Caco-2 (cell line): Measurements from ENCODE around the gene ATP6V0B. TPM values are rescaled to one million over a fixed set of nuclear protein-coding genes. Genes with fewer than 3 reads are reported as not detected.
A peak's percentile ranks its signal among the peaks of the same experiment; 100 is the strongest.

Experiments used
- BruUV-seq: library from RNA; stranded (reverse); fragments of 400-500 nt; replicated peaks from 2 replicates; lab custom pipeline; 2021; lab: Mats Ljungman, UMichigan
- CTCF ChIA-PET: fragments of 300-600 bp; sonication (Branson Sonifier 250); formaldehyde crosslinking; loops from one replicate; lab custom pipeline; 2022; ENCODE audit warnings: antibody characterized with exemption; lab: Charles Lee
- POLR2A ChIA-PET: fragments of 300-600 bp; sonication (Branson Sonifier 250); formaldehyde crosslinking; loops from one replicate; lab custom pipeline; 2022; ENCODE audit warnings: antibody characterized with exemption; lab: Charles Lee
- DNase-seq, 2 experiments: peaks; one replicate each; pipeline versions ENCODE4 v3.0.0 to v3.0.0-alpha.2; 2020 to 2022
- H3K27me3 ChIP-seq: replicated peaks from 2 replicates; pipeline ENCODE4 v1.6.0; 2011; ENCODE audit warnings: low read length; ENCODE audit not compliant: control insufficient read depth, insufficient read depth
- H3K36me3 ChIP-seq: 2 replicates; pipeline ENCODE4 v1.5.1; 2011; ENCODE audit warnings: low read length; ENCODE audit not compliant: control insufficient read depth, insufficient read depth
- H3K4me1 ChIP-seq: fragments of 250-450 bp; sonication (Bioruptor Pico); 2 replicates; pipeline ENCODE4 v1.5.1; 2020; ENCODE audit warnings: mild to moderate bottlenecking
- H3K4me3 ChIP-seq: 2 replicates; pipeline ENCODE4 v1.5.1; 2011; ENCODE audit warnings: low read depth, mild to moderate bottlenecking, control low read depth, low read length
- H3K9me3 ChIP-seq: fragments of 250-450 bp; sonication (Bioruptor Pico); 2 replicates; pipeline ENCODE4 v1.5.1; 2020; ENCODE audit warnings: mild to moderate bottlenecking, moderate library complexity
- H3K27ac Mint-ChIP-seq: one replicate; pipeline ENCODE4 v1.8.0; 2022; ENCODE audit warnings: mixed read lengths; ENCODE audit not compliant: unreplicated experiment
- H3K27me3 Mint-ChIP-seq: one replicate; pipeline ENCODE4 v1.8.0; 2022; ENCODE audit warnings: mixed read lengths; ENCODE audit not compliant: insufficient read depth, unreplicated experiment
- H3K36me3 Mint-ChIP-seq: one replicate; pipeline ENCODE4 v1.8.0; 2022; ENCODE audit warnings: mild to moderate bottlenecking, mixed read lengths; ENCODE audit not compliant: insufficient read depth, unreplicated experiment
- H3K4me1 Mint-ChIP-seq: one replicate; pipeline ENCODE4 v1.8.0; 2022; ENCODE audit warnings: low read depth, mixed read lengths; ENCODE audit not compliant: unreplicated experiment
- H3K4me3 Mint-ChIP-seq: one replicate; pipeline ENCODE4 v1.8.0; 2022; ENCODE audit warnings: mild to moderate bottlenecking, moderate library complexity, mixed read lengths; ENCODE audit not compliant: unreplicated experiment
- H3K9me3 Mint-ChIP-seq: one replicate; pipeline ENCODE4 v1.8.0; 2022; ENCODE audit warnings: mixed read lengths; ENCODE audit not compliant: unreplicated experiment
- intact Hi-C: fragments of 100-400 bp; cut with micrococcal nuclease; formaldehyde crosslinking; loops from one replicate; pipeline ENCODE4 v1.10.0; 2022; ENCODE audit not compliant: unreplicated experiment
- total RNA-seq: library from RNA; stranded (reverse); gene quantifications from 2 replicates; pipeline ENCODE4 v1.2.3, GENCODE V29; 2022
- TF ChIP-seq, protein P1 (sequence below), 2 experiments: fragments of 200-600 bp in 1 of 2; IDR thresholded peaks; 1 replicate in 1 of 2; 2 replicates in 1 of 2; pipeline versions ENCODE4 v1.5.1 to v1.8.0; 2011 to 2022; ENCODE audit warnings: antibody characterized with exemption in 1 of 2, control low read depth in 1 of 2, inconsistent platforms in 1 of 2, low read depth in 1 of 2, low read length in 1 of 2, mild to moderate bottlenecking in 1 of 2, moderate library complexity in 1 of 2; ENCODE audit not compliant: insufficient read depth in 1 of 2, severe bottlenecking in 1 of 2, unreplicated experiment in 1 of 2

Gene ATP6V0B
- total RNA-seq, 1 experiment from 2014 or later, result 91.2 TPM

DNA sequence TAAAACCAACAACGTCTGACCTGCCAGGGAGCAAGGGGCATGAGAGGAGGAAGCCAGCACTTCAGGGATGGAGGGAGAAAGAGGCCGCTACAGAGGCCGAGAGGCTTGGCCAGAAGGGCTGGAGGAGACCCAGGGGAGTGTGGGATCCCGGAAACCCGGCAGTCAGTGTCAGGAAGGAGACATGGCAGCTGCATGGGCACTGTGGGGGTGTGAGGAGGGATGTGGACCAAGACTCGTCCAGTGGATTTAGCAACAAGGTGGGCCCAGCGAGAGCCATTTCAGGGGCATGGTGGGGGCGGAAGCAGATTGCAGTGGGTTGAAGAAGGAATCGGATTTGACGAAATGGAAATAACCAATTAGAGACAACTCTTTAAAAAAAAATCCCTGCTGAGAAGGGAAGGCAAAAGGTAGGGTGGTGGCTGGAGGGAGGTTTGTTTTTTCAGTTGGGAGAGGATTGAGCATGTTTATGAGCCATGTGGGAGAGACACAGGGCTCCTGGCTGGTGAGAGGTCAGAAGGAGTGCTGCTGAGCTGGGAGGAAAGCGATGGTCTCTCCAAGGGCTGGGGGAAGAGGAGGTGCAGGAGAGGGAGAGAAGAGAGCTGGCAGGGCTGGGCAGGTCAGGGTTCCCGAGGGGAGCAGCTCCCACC, 8.6 kb downstream of the ATP6V0B start:
- ChIA-PET POLR2A (no interaction called here), CTCF (no interaction called here)
- H3K27ac Mint-ChIP-seq, result no peak overlapping the region
- H3K9me3 Mint-ChIP-seq, result no peaks in the 10 kb centered on the region
- no peaks in the 10 kb centered on the region for H3K27me3 Mint-ChIP-seq
- TF ChIP-seq, protein P1, sequence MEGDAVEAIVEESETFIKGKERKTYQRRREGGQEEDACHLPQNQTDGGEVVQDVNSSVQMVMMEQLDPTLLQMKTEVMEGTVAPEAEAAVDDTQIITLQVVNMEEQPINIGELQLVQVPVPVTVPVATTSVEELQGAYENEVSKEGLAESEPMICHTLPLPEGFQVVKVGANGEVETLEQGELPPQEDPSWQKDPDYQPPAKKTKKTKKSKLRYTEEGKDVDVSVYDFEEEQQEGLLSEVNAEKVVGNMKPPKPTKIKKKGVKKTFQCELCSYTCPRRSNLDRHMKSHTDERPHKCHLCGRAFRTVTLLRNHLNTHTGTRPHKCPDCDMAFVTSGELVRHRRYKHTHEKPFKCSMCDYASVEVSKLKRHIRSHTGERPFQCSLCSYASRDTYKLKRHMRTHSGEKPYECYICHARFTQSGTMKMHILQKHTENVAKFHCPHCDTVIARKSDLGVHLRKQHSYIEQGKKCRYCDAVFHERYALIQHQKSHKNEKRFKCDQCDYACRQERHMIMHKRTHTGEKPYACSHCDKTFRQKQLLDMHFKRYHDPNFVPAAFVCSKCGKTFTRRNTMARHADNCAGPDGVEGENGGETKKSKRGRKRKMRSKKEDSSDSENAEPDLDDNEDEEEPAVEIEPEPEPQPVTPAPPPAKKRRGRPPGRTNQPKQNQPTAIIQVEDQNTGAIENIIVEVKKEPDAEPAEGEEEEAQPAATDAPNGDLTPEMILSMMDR (IDR thresholded peaks at IDR 0.05; ENCODE audit: insufficient read depth in 1 of 2, low read depth in 1 of 2, low read length in 1 of 2, severe bottlenecking in 1 of 2, unreplicated experiment in 1 of 2), result no peak
- peaks cover 30% of the 10 kb centered on the region for H3K4me1 Mint-ChIP-seq
- peaks cover 22% of the 10 kb centered on the region for H3K36me3 Mint-ChIP-seq
- DNase-seq, result no peak
- H3K36me3 ChIP-seq, result no peaks in the 10 kb centered on the region; the same call in 1 of the 2 replicates
- no peak overlapping the region for H3K4me3 Mint-ChIP-seq
- no peak overlapping the region for H3K4me3 ChIP-seq
- H3K4me1 ChIP-seq, result peaks cover 13% of the 10 kb centered on the region
- no TSS peak for BruUV-seq
- H3K9me3 ChIP-seq, result no peaks in the 10 kb centered on the region
- intact Hi-C loops, result no loop called here
- H3K27me3 ChIP-seq, result no peaks in the 10 kb centered on the region

DNA sequence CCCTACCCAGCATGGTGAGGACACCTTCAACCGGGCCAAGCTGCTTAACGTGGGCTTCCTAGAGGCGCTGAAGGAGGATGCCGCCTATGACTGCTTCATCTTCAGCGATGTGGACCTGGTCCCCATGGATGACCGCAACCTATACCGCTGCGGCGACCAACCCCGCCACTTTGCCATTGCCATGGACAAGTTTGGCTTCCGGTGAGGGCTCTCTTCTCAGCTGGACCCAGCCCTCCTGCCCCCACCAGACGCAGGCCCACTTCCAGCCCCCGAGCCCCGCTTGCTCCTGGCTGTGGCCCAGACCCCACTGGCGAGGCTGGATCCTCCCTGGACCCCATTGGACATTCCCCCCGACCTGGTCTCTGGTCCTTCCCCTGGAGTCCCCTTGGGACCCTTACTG, 10.1 kb downstream of the ATP6V0B start:
- POLR2A ChIA-PET, result no interaction called here
- H3K4me1 ChIP-seq, result peaks cover 11% of the 10 kb centered on the region
- BruUV-seq, result no TSS peak

DNA sequence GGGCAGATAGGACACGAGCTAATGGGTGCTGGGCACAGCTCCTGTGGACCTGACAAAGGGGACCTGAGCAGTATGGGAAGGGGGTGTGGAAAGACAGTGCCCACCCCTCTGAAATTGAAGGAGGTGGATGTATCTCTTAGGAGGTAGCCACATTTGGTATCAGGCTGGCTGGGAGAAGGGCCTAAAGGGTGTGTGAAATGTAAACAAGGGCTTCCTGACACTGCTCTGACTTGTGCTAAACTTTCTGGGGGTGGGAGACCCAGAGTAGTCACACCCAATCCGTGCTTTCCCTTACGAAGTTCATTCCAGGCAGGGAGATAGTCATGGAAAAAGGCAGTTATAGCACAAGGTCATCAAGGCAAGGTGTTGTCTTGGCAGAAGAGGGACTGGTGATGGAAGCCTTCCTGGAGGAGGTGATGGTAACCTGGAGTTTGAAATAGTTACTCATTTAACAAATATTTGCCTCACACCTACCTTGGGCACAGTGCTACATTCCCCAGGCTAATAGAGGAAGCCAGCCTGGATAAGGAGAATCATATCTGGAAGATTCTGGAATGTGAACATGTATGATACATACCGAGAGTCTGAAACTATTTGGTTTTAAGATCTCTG, 11.3 kb downstream of the ATP6V0B start:
- peak overlapping the region; percentile 43 for H3K27ac Mint-ChIP-seq

More for the DNA sequence above, 10.1 kb downstream of the ATP6V0B start:
- no peaks in the 10 kb centered on the region; the same call in 1 of the 2 replicates for H3K36me3 ChIP-seq
- Mint-ChIP-seq H3K27ac (no peak overlapping the region), H3K36me3 (peaks cover 20% of the 10 kb centered on the region), H3K4me3 (no peak overlapping the region), H3K9me3 (no peaks in the 10 kb centered on the region), H3K27me3 (no peaks in the 10 kb centered on the region), H3K4me1 (peaks cover 30% of the 10 kb centered on the region)
- H3K4me3 ChIP-seq, result no peak overlapping the region
- TF ChIP-seq, protein P1 (IDR thresholded peaks at IDR 0.05; ENCODE audit: insufficient read depth in 1 of 2, low read depth in 1 of 2, low read length in 1 of 2, severe bottlenecking in 1 of 2, unreplicated experiment in 1 of 2), result no peak
- CTCF ChIA-PET, result no interaction called here
- H3K9me3 ChIP-seq, result no peaks in the 10 kb centered on the region
- no peaks in the 10 kb centered on the region for H3K27me3 ChIP-seq
- intact Hi-C loops, result no loop called here
- DNase-seq, result no peak

More for the DNA sequence above, 11.3 kb downstream of the ATP6V0B start:
- TF ChIP-seq, protein P1 (IDR thresholded peaks at IDR 0.05; ENCODE audit: insufficient read depth in 1 of 2, low read depth in 1 of 2, low read length in 1 of 2, severe bottlenecking in 1 of 2, unreplicated experiment in 1 of 2), result no peak
- Histone ChIP-seq H3K4me1 (peaks cover 12% of the 10 kb centered on the region; the same call in 1 of the 2 replicates), H3K36me3 (no peaks in the 10 kb centered on the region; the same call in 1 of the 2 replicates), H3K9me3 (no peaks in the 10 kb centered on the region), H3K4me3 (no peak overlapping the region), H3K27me3 (no peaks in the 10 kb centered on the region)
- BruUV-seq, result no TSS peak
- Mint-ChIP-seq H3K4me1 (peaks cover 23% of the 10 kb centered on the region), H3K4me3 (no peak overlapping the region), H3K36me3 (peaks cover 14% of the 10 kb centered on the region), H3K9me3 (no peaks in the 10 kb centered on the region), H3K27me3 (no peaks in the 10 kb centered on the region)
- ChIA-PET CTCF (no interaction called here), POLR2A (no interaction called here)
- no peak for DNase-seq
- intact Hi-C loops, result no loop called here
